NOMO-1 (cell line): ENCODE results near the gene ANAPC2.
"Not testable (repeated sequence)": the region's sequence is repeated elsewhere in the genome, so short reads cannot be mapped to it uniquely, and the experiment has no call there.

Experiments used
- DNase-seq, 2 experiments: peaks; one replicate each; lab custom pipeline; 2025; ENCODE audit not compliant: unreplicated experiment in 2 of 2; lab: John Stamatoyannopoulos, UW

ANAPC2 gene

GRCh38 chr9:137148661-137149060 is 39.7 kb downstream of the ANAPC2 start:
- no peak for DNase-seq

- no peak for DNase-seq
Measured at GRCh38 chr9:137148242-137148641, 40.1 kb downstream of the ANAPC2 start.

DNA sequence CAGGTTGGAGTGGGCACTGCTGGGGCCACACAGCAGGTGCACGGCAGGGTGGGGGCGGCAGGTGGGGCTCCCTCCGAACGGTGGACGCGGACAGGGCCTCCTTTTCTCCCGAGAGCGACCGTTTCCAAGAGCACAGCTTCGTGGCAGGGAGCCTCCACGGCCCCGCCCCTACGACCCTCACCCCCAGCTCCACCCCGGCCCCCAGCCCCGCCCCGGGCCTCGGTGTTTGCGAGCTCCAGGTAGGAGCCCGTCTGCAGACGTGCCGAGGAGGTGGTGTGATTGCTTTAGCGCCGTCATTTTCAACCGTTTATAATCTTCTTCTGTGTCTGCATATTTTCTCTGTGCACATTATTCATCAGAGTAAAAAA is 40.6 kb downstream of the ANAPC2 start:
- peak in 1 of 2 experiments; percentile 62 for DNase-seq

- no peak for DNase-seq
Measured at GRCh38 chr9:137147091-137147792, 41.1 kb downstream of the ANAPC2 start.

- no peak for DNase-seq
Measured at GRCh38 chr9:137146527-137146918, 41.8 kb downstream of the ANAPC2 start.

DNA sequence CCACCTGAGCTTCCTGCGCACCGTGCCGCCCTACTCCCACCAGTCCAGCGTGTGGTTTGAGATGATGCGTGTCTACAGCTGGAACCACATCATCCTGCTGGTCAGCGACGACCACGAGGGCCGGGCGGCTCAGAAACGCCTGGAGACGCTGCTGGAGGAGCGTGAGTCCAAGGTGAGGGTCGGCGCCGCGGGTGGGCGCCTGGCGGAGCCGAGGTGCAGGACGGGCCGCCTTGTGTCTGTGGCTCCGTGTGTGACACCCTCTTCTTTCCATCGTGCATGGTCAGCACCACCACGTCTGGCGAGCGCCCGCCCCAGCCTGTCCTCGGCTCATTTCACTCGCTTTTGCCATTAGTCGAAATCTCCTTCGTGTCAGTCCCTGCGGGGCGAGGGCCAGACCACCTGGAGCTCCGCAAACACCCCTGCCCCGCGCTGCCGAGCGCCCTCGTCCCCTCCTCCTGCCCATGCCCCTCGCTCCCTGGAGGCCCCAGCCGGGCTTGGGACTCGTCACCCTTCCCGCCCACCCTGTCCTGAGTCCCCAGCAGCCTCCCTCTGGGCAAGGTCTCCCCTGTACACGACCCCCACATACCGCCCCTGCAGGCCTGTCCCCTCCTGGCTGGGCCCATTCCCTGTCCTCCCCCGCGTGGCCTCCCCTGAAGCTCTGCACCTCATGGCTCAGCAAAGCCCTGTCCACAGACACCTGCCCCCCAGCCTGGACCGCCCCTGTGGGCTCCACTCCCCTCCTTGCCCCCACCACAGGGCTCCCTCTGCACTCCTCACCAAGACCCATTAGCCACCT is 42.4 kb downstream of the ANAPC2 start:
- no peak for DNase-seq

DNA sequence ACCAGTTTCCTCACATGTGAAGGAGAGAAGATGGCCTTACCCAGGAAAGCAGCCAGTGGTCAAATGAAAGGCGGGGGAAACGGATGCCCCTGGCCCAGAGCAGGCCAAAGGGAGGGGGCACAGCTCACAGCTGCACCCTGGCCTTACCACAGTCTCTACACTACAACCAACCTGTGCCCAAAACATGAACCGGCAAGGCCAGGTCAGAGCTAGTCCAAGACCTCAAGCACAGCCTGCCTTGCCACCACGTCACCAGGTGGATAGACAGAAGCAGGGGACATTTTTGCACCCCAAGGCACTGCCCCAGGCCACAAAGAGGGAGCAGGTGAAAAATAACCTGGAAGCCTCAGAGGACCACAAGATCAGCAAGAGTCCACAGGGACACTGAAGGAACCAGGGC is 44.9 kb downstream of the ANAPC2 start:
- DNase-seq: no peak

DNA sequence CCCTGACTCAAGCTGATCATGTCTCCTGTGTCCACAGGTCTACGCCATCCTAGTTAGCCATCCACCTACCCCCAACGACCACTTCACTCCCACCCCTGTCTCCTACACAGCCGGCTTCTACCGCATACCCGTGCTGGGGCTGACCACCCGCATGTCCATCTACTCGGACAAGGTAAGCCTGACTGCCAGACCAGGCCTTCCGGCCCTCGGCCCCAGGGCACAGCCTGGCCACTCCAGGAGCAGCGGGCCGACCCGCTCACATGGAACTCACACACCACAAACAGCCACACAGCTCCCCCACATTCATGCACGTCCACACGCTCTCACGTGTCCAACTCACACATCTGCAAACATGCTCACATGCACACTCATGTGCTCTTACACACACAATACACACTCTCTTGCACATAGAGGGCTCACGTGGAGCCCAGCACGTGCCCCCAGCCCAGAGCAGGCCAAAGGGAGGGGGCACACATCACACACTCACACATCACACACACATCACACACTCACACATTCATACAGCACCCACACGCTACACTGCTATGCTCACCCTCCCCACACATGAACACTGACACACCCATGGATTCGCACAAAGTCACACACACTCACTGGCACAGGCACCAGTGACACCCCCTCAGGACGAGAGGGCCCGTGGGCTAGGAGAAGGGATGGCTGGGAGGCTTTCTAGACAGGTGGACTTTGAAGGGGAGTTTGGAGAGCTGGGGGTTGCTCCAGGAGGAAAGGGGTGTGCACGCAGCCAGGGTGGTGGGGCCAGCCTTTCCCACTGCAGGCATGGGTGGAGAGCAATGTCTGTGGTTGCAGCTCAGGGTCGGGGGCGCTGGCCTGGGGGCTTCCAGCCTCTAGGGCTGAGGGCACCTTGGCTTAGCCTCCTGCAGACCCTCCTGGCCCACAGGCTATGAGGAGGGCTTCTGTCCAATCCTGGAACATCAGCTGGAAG is 46.1 kb downstream of the ANAPC2 start:
- no peak for DNase-seq

GRCh38 chr9:137141050-137141810 is 47.1 kb downstream of the ANAPC2 start:
- no peak for DNase-seq

DNA sequence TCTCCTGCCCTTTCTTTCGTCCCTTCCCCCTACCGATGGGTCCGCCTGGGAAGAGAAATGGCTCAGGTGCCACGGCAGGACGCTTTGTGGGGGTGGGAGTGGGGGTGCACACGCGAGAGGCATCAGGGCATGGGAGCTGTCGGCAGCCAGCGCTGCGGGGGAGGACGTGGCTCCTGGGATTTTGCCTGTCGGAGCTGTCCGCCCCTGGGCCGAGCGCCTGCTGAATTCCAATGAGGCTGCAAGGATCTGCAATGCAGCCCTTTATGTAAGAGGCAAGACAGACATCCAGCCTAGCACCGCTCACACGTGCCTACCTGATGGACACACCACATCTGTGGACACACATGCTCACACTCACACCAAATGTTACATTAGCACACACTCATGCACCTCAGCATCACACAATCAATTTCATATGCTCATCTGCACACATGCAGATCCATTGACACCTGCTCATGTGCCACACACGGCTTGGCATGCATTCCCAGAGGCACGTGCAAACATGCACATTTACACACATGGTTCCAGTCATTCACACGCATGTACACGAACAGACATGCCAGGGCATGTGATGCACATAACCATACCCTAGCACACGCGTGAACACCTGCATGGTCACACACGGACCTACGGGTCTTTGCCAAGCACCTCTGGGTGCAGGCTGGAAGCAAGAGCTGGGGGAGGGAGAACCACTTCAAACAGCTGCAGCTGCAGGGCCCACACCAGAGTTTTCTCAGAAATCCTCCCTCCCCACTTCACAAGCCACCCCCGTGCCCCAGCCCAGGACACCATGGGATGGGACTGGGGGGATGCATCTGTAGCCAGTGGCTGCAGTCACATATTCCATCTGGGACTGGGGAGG is 48.0 kb downstream of the ANAPC2 start:
- DNase-seq: no peak

GRCh38 chr9:137139468-137140150 is 48.8 kb downstream of the ANAPC2 start:
- DNase-seq: no peak

DNA sequence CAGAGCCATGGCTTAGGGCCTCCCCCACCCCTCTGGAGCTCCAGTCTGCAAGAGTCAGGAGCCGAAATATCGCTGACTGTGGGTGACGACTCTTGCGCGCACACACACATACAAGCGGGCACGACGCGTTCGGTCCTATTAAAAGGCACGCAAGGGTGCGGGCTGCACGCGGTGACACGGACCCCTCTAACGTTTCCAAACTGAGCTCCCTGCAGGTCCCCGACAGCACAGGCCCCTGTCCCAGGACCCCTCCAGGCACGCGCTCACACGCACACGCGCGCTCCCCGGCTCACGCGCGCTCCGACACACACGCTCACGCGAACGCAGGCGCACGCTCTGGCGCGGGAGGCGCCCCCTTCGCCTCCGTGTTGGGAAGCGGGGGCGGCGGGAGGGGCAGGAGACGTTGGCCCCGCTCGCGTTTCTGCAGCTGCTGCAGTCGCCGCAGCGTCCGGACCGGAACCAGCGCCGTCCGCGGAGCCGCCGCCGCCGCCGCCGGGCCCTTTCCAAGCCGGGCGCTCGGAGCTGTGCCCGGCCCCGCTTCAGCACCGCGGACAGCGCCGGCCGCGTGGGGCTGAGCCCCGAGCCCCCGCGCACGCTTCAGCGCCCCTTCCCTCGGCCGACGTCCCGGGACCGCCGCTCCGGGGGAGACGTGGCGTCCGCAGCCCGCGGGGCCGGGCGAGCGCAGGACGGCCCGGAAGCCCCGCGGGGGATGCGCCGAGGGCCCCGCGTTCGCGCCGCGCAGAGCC is 49.5 kb downstream of the ANAPC2 start, which contains the start of gene GRIN1:
GRIN1 (plus strand) TSS at position 433 of the 746 bp plus-strand sequence. CDS start 333 bp downstream, outside the sequence.
- no peak for DNase-seq

GRCh38 chr9:137138058-137138721 is 50.2 kb downstream of the ANAPC2 start:
- DNase-seq: no peak

GRCh38 chr9:137136881-137137607 is 51.3 kb downstream of the ANAPC2 start:
- DNase-seq: no peak

DNA sequence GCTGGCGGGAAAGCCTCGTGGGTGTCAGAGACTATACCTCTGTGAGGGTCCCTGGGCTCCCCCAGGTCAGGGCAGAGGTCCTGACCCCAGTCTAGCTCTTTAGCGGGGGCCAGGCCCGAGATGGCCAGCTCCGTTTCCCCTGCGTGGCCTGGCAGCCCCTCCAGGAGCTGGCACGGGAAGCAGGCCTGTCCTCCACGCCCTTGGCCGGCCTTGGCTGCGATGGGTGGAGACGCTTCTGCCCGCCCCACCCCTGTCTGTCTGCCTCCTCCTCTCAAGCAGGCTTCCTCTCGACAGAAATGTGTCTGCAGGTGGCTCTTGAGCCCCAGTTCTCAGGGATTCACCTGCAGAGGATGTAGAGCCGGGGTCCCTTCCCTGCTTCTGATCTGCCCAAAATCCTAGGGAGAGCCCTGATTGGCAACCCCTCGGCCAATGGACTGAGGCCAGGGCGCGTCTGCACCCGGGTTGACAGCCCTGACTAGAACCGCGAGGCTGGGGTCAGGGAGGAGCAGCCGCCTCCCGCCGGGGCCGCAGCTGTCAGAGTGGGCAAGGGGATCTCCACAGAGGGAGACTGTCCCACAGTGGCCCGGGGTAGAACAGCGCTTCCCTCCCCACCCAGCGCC is 52.0 kb downstream of the ANAPC2 start:
- DNase-seq: no peak

GRCh38 chr9:137135154-137135553 is 53.2 kb downstream of the ANAPC2 start:
- not testable (repeated sequence) for DNase-seq
